H1 (cell line): ENCODE measurements around the gene TIMM10. TPM values are rescaled to one million over a fixed set of nuclear protein-coding genes. Genes with fewer than 3 reads are reported as not detected.

ENCODE experiments used
- CTCF ChIA-PET: fragments of 300-600 bp; sonication (Branson Sonifier 250); formaldehyde crosslinking; loops from one replicate; lab custom pipeline; 2021; ENCODE audit not compliant: partially characterized antibody; lab: Charles Lee
- POLR2A ChIA-PET: fragments of 300-600 bp; sonication (Branson Sonifier 250); formaldehyde crosslinking; loops from one replicate; lab custom pipeline; 2021; ENCODE audit warnings: inconsistent platforms; ENCODE audit not compliant: partially characterized antibody; lab: Charles Lee
- DNase-seq, 2 experiments: peaks; one replicate each; pipeline versions ENCODE4 v3.0.0 to v3.0.0-alpha.2; 2010 to 2022; ENCODE audit warnings: low spot score in 2 of 2, low read depth in 1 of 2, mixed read lengths in 1 of 2
- FAIRE-seq: peaks from 2 replicates; lab custom pipeline; 2011; peaks lifted over from hg19 to GRCh38; lab: Jason Lieb, UNC
- H2AFZ ChIP-seq: 2 replicates; pipeline ENCODE4 v1.8.1; 2012; ENCODE audit warnings: low read length, inconsistent platforms
- H2AK5ac ChIP-seq: 2 replicates; pipeline ENCODE4 v1.6.1; 2013; ENCODE audit warnings: low read depth, low read length
- H2BK120ac ChIP-seq: replicated peaks from 2 replicates; pipeline ENCODE3; 2013; ENCODE audit warnings: low read depth, low read length, inconsistent platforms
- H2BK12ac ChIP-seq: 2 replicates; pipeline ENCODE4 v1.6.1; 2013; ENCODE audit warnings: low read depth, low read length
- H2BK15ac ChIP-seq: 2 replicates; pipeline ENCODE4 v1.6.1; 2013; ENCODE audit warnings: low read length
- H2BK20ac ChIP-seq: 2 replicates; pipeline ENCODE4 v1.6.1; 2013; ENCODE audit warnings: low read length
- H2BK5ac ChIP-seq: 2 replicates; pipeline ENCODE4 v1.6.1; 2013; ENCODE audit warnings: low read depth, low read length
- H3K14ac ChIP-seq: 2 replicates; pipeline ENCODE4 v1.6.1; 2013; ENCODE audit warnings: inconsistent platforms; ENCODE audit not compliant: insufficient read length
- H3K18ac ChIP-seq: 2 replicates; pipeline ENCODE4 v1.6.1; 2013; ENCODE audit warnings: low read length; ENCODE audit errors: extremely low read depth
- H3K23ac ChIP-seq: 2 replicates; pipeline ENCODE4 v1.6.1; 2013; ENCODE audit warnings: inconsistent platforms; ENCODE audit not compliant: insufficient read length
- H3K23me2 ChIP-seq: 2 replicates; pipeline ENCODE4 v1.6.1; 2013; ENCODE audit warnings: low read depth, low read length
- H3K27ac ChIP-seq: 2 replicates; pipeline ENCODE4 v1.6.1; 2011; ENCODE audit warnings: low read depth, low read length, inconsistent platforms
- H3K27me3 ChIP-seq, 4 experiments: replicated peaks in 1 of 4; 1 replicate in 1 of 4; 2 replicates in 3 of 4; pipeline versions ENCODE4 v1.6.1 to v1.8.1; 2011 to 2013; ENCODE audit warnings: low read length in 3 of 4, mild to moderate bottlenecking in 3 of 4, inconsistent platforms in 2 of 4, mixed read lengths in 2 of 4, moderate library complexity in 1 of 4; ENCODE audit not compliant: control insufficient read depth in 3 of 4, insufficient read depth in 3 of 4; ENCODE audit errors: extremely low read depth in 1 of 4
- H3K36me3 ChIP-seq, 4 experiments: 2 replicates each; pipeline versions ENCODE4 v1.6.1 to v1.8.1; 2011 to 2013; ENCODE audit warnings: mild to moderate bottlenecking in 4 of 4, low read length in 3 of 4, moderate library complexity in 2 of 4, control low read depth in 1 of 4, inconsistent platforms in 1 of 4; ENCODE audit not compliant: insufficient read depth in 4 of 4, control insufficient read depth in 2 of 4
- H3K4ac ChIP-seq: replicated peaks from 2 replicates; pipeline ENCODE3; 2013; ENCODE audit warnings: low read length, low read depth, mixed read lengths, inconsistent platforms; ENCODE audit not compliant: insufficient read length
- H3K4me1 ChIP-seq, 4 experiments: replicated peaks in 1 of 4; 1 replicate in 1 of 4; 2 replicates in 3 of 4; pipeline versions ENCODE4 v1.6.1 to v1.8.1; 2011 to 2013; ENCODE audit warnings: low read length in 3 of 4, inconsistent platforms in 2 of 4, mixed read lengths in 1 of 4; ENCODE audit not compliant: insufficient read depth in 4 of 4, control insufficient read depth in 3 of 4
- H3K4me2 ChIP-seq, 2 experiments: 2 replicates each; pipeline versions ENCODE4 v1.6.1 to v1.8.1; 2011 to 2013; ENCODE audit warnings: low read depth in 2 of 2, low read length in 2 of 2, control low read depth in 1 of 2, inconsistent platforms in 1 of 2, mild to moderate bottlenecking in 1 of 2; ENCODE audit not compliant: insufficient read depth in 1 of 2
- H3K4me3 ChIP-seq, 4 experiments: fragments of 200-600, 300-600 bp in 1 of 4; sonication (generic), shearing (Covaris generic), sonication (Bioruptor Twin) in 1 of 4; 2 replicates each; pipeline versions ENCODE4 v1.5.1 to v1.8.1; 2011 to 2016; ENCODE audit warnings: low read length in 4 of 4, low read depth in 3 of 4, control low read depth in 2 of 4, inconsistent platforms in 2 of 4, mild to moderate bottlenecking in 2 of 4, mixed read lengths in 1 of 4, moderate library complexity in 1 of 4; ENCODE audit not compliant: insufficient read depth in 2 of 4; ENCODE audit errors: extremely low read depth in 1 of 4
- H3K56ac ChIP-seq: replicated peaks from 2 replicates; pipeline ENCODE3; 2013; ENCODE audit warnings: low read depth, mild to moderate bottlenecking, mixed read lengths, low read length, inconsistent platforms; ENCODE audit not compliant: insufficient read length
- H3K79me1 ChIP-seq: 2 replicates; pipeline ENCODE4 v1.6.1; 2013; ENCODE audit warnings: low read depth, low read length, control low read depth
- H3K79me2 ChIP-seq, 2 experiments: 2 replicates each; pipeline versions ENCODE4 v1.6.1 to v1.8.1; 2012 to 2013; ENCODE audit warnings: low read length in 2 of 2, mild to moderate bottlenecking in 2 of 2, inconsistent platforms in 1 of 2; ENCODE audit not compliant: insufficient read depth in 2 of 2, control insufficient read depth in 1 of 2
- H3K9ac ChIP-seq, 4 experiments: replicated peaks in 1 of 4; 1 replicate in 1 of 4; 2 replicates in 3 of 4; pipeline versions ENCODE4 v1.6.1 to v1.8.1; 2011 to 2013; ENCODE audit warnings: low read depth in 3 of 4, low read length in 3 of 4, control low read depth in 2 of 4, mild to moderate bottlenecking in 2 of 4, moderate library complexity in 2 of 4, inconsistent platforms in 1 of 4; ENCODE audit errors: extremely low read depth in 1 of 4
- H3K9me3 ChIP-seq, 2 experiments: 2 replicates each; pipeline versions ENCODE4 v1.6.1 to v1.8.1; 2012 to 2013; ENCODE audit warnings: mild to moderate bottlenecking in 2 of 2, moderate library complexity in 2 of 2, control low read depth in 1 of 2, inconsistent platforms in 1 of 2, low read depth in 1 of 2, low read length in 1 of 2, mixed read lengths in 1 of 2; ENCODE audit not compliant: insufficient read depth in 2 of 2
- H4K20me1 ChIP-seq, 2 experiments: replicated peaks in 1 of 2; 2 replicates each; pipeline versions ENCODE3 to v1.8.1; 2011 to 2013; ENCODE audit warnings: inconsistent platforms in 2 of 2, low read length in 2 of 2, mild to moderate bottlenecking in 1 of 2; ENCODE audit not compliant: insufficient read depth in 2 of 2, control insufficient read depth in 1 of 2
- H4K5ac ChIP-seq: 2 replicates; pipeline ENCODE4 v1.6.1; 2013; ENCODE audit warnings: low read length, low read depth, mixed read lengths, inconsistent platforms; ENCODE audit not compliant: insufficient read length
- H4K8ac ChIP-seq: 2 replicates; pipeline ENCODE4 v1.8.0; 2013; ENCODE audit warnings: mild to moderate bottlenecking, moderate library complexity, low read length, inconsistent platforms; ENCODE audit not compliant: insufficient read depth; ENCODE audit errors: extremely low read depth
- H4K91ac ChIP-seq: replicated peaks from 2 replicates; pipeline ENCODE3; 2013; ENCODE audit warnings: low read length, mixed read lengths, inconsistent platforms; ENCODE audit not compliant: insufficient read length
- CBX5 ChIP-seq: fragments of 300-800, 300-1000 bp; sonication (generic); IDR thresholded peaks from 2 replicates; pipeline ENCODE4 v1.7.1; 2016; ENCODE audit warnings: antibody characterized with exemption, low read length, low read depth
- EGR1 ChIP-seq: IDR thresholded peaks from 2 replicates; pipeline ENCODE4 v1.6.1; 2011; ENCODE audit warnings: low read depth, low read length, borderline replicate concordance
- HDAC2 ChIP-seq, 2 experiments: fragments of 300-600 bp in 1 of 2; sonication (generic) in 1 of 2; IDR thresholded peaks; 2 replicates each; pipeline ENCODE4 v1.6.1; 2011 to 2012; ENCODE audit warnings: low read depth in 2 of 2, low read length in 2 of 2, mild to moderate bottlenecking in 2 of 2, moderate library complexity in 2 of 2, borderline replicate concordance in 1 of 2, inconsistent platforms in 1 of 2
- NANOG ChIP-seq: IDR thresholded peaks from 2 replicates; pipeline ENCODE4 v1.6.1; 2011; ENCODE audit warnings: low read length, low read depth, mild to moderate bottlenecking, inconsistent platforms; ENCODE audit not compliant: insufficient read depth, poor library complexity, severe bottlenecking
- RBBP5 ChIP-seq: IDR thresholded peaks from 2 replicates; pipeline ENCODE4 v1.7.1; 2012; ENCODE audit warnings: low read depth, mild to moderate bottlenecking, inconsistent platforms, low read length, moderate library complexity, borderline replicate concordance
- RFX5 ChIP-seq: IDR thresholded peaks from 2 replicates; pipeline ENCODE4 v1.6.1; 2011; ENCODE audit warnings: low read depth, low read length, improper control_type of control experiment, borderline replicate concordance
- RXRA ChIP-seq: IDR thresholded peaks from 2 replicates; pipeline ENCODE4 v1.6.1; 2011; ENCODE audit warnings: low read depth, mild to moderate bottlenecking, low read length, moderate library complexity; ENCODE audit not compliant: insufficient read depth
- SP2 ChIP-seq: IDR thresholded peaks from 2 replicates; pipeline ENCODE4 v1.6.1; 2012; ENCODE audit warnings: mild to moderate bottlenecking, low read length, inconsistent platforms
- SP4 ChIP-seq: IDR thresholded peaks from 2 replicates; pipeline ENCODE4 v1.6.1; 2012; ENCODE audit warnings: low read length, inconsistent platforms
- TEAD4 ChIP-seq: IDR thresholded peaks from 2 replicates; pipeline ENCODE4 v1.6.1; 2012; ENCODE audit warnings: low read depth, low read length, inconsistent platforms, mixed read lengths
- ZNF274 ChIP-seq: IDR thresholded peaks from 2 replicates; pipeline ENCODE4 v1.7.0; 2012; ENCODE audit warnings: low read length, borderline replicate concordance; ENCODE audit errors: extremely low read depth
- whole genome bisulfite sequencing, 2 experiments: shearing (Covaris generic) in 1 of 2; methylation state at CpG; one replicate each; pipeline versions ENCODE4 v1.1.6 to v1.1.7; 2013 to 2015; ENCODE audit warnings: low lambda C conversion rate in 2 of 2, mixed read lengths in 2 of 2, inconsistent platforms in 1 of 2, low coverage in 1 of 2, missing lambda C conversion rate in 1 of 2; ENCODE audit not compliant: insufficient replicate concordance in 2 of 2, insufficient coverage in 1 of 2, insufficient read length in 1 of 2; ENCODE audit errors: extremely low coverage in 1 of 2, missing lambda C conversion rate in 1 of 2; 5-methylcytosine and 5-hydroxymethylcytosine counted together
- polyA plus RNA-seq, 7 experiments: library from polyadenylated mRNA; depleted of rRNA in 3 of 7; stranded (reverse) in 5 of 7; unstranded in 2 of 7; fragments of >200 nt in 5 of 7; fragments of 200-250 nt in 2 of 7; gene quantifications; 1 replicate in 5 of 7; 2 replicates in 1 of 7; 4 replicates in 1 of 7; pipeline versions ENCODE4 v1.2.1 to v1.2.3, GENCODE V29; 2011 to 2013; ENCODE audit warnings: missing spikeins in 2 of 7, mixed read lengths in 2 of 7
- total RNA-seq: library from RNA; stranded (reverse); fragmentation: NEBNext Ultra II Directional; extraction: Animal tissue kit (Norgen Biotek cat#: 25700); gene quantifications from 2 replicates; pipeline ENCODE4 v1.2.1, GENCODE V29; 2021
- TF ChIP-seq, protein P1 (sequence below): IDR thresholded peaks from 2 replicates; pipeline ENCODE4 v1.6.1; 2011; ENCODE audit warnings: low read depth, mild to moderate bottlenecking, low read length; ENCODE audit not compliant: insufficient read depth

TIMM10 gene
- total and polyA plus RNA-seq, 2 of the 8 experiments (the other 6 are each of a cell fraction or from before 2014, with no cell fraction given): 117 to 227 TPM

DNA sequence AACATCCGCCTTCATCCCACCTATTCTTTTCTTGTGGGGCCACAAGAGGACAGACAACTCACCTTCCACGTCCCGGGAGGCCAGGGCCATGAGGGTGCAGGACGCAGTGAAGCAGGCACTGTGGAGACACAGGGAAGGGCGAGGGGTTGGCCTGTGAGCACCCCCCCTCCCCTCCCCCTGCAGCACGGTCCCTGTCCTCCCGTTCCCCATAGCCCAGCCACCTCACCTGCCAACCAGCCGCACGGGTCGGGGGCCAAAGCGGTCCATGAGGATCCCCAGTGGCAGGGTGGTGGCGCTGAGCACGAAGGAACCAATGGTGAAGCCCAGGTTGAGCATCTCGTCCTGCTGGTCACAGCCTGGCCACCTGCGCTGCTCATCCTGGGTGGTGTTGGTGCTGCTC is 29.6 kb downstream of the TIMM10 start:
- Histone ChIP-seq H2BK5ac (peak overlapping the region; percentile 93; the same call in 1 of the 2 replicates), H3K9me3 (no peaks in the 10 kb centered on the region), H3K27ac (no peak overlapping the region), H3K14ac (no peak overlapping the region), H3K18ac (no peak overlapping the region), H3K79me2 (peaks cover 0 to 6% of the 10 kb centered on the region in 2 experiments; a peak in 1 of 4 replicates), H3K4me3 (no peak overlapping the region), H2AK5ac (peak overlapping the region; percentile 98), H2BK20ac (0 out of 2 replicates have a peak overlapping the region, but pooled peaks have one; percentile 34), H2BK12ac (0 out of 2 replicates have a peak overlapping the region, but pooled peaks have one; percentile 19), H3K4me2 (peak overlapping the region in 1 of 2 experiments; percentile 87; a peak in 1 of 4 replicates), H3K23me2 (peaks cover 2% of the 10 kb centered on the region; the same call in 1 of the 2 replicates), H3K4ac (no peak overlapping the region), H3K36me3 (no peaks in the 10 kb centered on the region; a peak in 2 of 8 replicates), H3K27me3 (no peaks in the 10 kb centered on the region), H3K4me1 (peaks cover 7 to 18% (median 14%) of the 10 kb centered on the region in 4 experiments), H4K5ac (no peak overlapping the region), H4K91ac (no peak overlapping the region), H3K56ac (no peak overlapping the region), H2BK15ac (no peak overlapping the region), H4K8ac (no peak overlapping the region), H2AFZ (no peak overlapping the region), H3K79me1 (peaks cover 2% of the 10 kb centered on the region; the same call in 1 of the 2 replicates), H4K20me1 (peaks cover 0 to 2% of the 10 kb centered on the region in 2 experiments), H3K23ac (no peak overlapping the region), H2BK120ac (no peak overlapping the region), H3K9ac (no peak overlapping the region; a peak in 1 of 7 replicates)
- no peak for TF ChIP-seq TEAD4
- TF ChIP-seq CBX5: no peak
- no peak for TF ChIP-seq SP2
- TF ChIP-seq, protein P1, sequence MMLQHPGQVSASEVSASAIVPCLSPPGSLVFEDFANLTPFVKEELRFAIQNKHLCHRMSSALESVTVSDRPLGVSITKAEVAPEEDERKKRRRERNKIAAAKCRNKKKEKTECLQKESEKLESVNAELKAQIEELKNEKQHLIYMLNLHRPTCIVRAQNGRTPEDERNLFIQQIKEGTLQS: no peak
- no peak for TF ChIP-seq RXRA
- TF ChIP-seq SP4: no peak
- TF ChIP-seq HDAC2 (IDR thresholded peaks at IDR 0.05; ENCODE audit: borderline replicate concordance in 1 of 2, low read depth in 2 of 2, low read length in 2 of 2): no peak
- no peak for TF ChIP-seq NANOG
- no peak for TF ChIP-seq EGR1
- TF ChIP-seq RBBP5: no peak
- TF ChIP-seq RFX5: no peak
- no peak for TF ChIP-seq ZNF274
- no peak for DNase-seq
- CTCF ChIA-PET: interaction anchor here (1.4 to 33.7 kb wide), 7 partner anchors 8 to 58 kb away, joined by 3 to 1146 read pairs (median 5); partner anchors contain the start of genes SLC43A1, SMTNL1 and TIMM10
- POLR2A ChIA-PET: interaction anchor here (0.9 to 4.3 kb wide), 17 partner anchors 8 to 178 kb away, joined by 3 to 66 read pairs (median 5); partner anchors contain the start of genes SLC43A1 and TIMM10
- no peak for FAIRE-seq
- WGBS, 2 experiments: 89% methylated on average over 15 of the region's 15 CpGs; no CpG with 5 or more reads in 1 of the 2 experiments
